NCI-H2196 treated with DMSO at 0.1 percent for 48 hours (cell line): ENCODE data around the gene UNC45A.
"Not testable (repeated sequence)": the region's sequence is repeated elsewhere in the genome, so short reads cannot be mapped to it uniquely, and the experiment has no call there.

Source experiments
- DNase-seq: peaks from one replicate; lab custom pipeline; 2025; ENCODE audit not compliant: unreplicated experiment; lab: John Stamatoyannopoulos, UW

UNC45A gene

GRCh38 chr15:90917569-90917968 lies 17.5 kb upstream of the UNC45A start:
- DNase-seq, result no peak

DNA sequence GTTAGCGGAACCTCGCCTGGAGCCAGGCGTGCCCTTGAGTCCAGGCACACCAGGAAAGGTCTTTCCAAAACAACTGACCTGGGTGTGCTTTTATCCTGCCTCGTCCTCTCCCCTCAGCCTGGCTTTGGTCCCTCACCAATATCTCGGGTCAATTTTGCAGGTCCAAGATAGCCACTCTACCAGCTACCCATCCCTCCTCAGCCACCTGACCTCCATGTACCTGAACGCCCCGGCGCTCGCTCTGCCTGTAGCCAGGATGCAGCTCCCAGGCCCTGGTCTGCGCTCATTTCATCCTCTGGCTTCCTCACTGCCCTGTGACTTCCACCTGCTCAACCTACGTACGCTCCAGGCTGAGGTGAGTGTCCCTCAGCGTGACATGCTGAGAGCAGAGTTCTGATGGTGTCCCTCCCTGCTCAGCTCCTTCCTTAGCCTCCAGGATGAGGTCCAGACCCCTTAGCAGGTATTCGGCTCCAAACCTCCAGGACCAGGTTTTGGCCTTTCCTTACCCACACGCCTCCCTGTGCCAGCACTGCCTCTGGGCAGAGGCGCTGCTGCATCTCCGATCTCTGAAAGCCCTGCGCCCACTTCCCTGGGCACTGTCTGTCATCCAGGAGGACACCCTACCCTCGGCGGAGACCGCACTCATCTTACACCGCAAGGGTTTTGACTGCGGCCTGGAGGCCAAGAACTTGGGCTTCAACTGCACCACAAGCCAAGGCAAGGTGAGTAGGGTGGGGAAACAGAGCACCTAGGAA lies 16.9 kb upstream of the UNC45A start:
- DNase-seq, result no peak

DNA sequence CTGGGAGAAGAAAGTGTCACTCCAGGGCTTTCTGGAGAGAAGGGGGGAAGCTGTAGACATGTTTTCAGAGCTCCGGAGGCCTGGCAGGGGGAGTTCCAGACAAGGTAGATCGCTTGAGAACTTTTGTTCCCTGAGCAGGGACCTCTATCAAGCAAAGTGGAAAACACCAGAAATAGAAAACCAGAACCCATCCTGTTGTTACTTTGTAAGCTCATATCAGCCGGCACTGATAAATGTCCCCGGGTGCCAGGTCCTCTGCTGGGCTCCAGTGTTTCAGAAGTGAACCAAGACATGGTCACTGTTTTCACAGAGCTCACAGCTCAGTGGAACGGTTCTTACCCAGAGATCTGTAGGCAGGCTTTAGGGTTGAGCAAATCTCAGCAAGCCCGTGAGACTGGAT lies 16.2 kb upstream of the UNC45A start:
- no peak for DNase-seq

GRCh38 chr15:90921887-90922286 lies 13.2 kb upstream of the UNC45A start:
- no peak for DNase-seq

GRCh38 chr15:90922712-90923322 lies 12.3 kb upstream of the UNC45A start:
- not testable (repeated sequence) for DNase-seq

- DNase-seq, result no peak
Measured at GRCh38 chr15:90924375-90924774, 10.7 kb upstream of the UNC45A start.

- DNase-seq, result not testable (repeated sequence)
Measured at GRCh38 chr15:90926766-90927165, 8.3 kb upstream of the UNC45A start.

- DNase-seq, result not testable (repeated sequence)
Measured at GRCh38 chr15:90928106-90928505, 7.0 kb upstream of the UNC45A start.

DNA sequence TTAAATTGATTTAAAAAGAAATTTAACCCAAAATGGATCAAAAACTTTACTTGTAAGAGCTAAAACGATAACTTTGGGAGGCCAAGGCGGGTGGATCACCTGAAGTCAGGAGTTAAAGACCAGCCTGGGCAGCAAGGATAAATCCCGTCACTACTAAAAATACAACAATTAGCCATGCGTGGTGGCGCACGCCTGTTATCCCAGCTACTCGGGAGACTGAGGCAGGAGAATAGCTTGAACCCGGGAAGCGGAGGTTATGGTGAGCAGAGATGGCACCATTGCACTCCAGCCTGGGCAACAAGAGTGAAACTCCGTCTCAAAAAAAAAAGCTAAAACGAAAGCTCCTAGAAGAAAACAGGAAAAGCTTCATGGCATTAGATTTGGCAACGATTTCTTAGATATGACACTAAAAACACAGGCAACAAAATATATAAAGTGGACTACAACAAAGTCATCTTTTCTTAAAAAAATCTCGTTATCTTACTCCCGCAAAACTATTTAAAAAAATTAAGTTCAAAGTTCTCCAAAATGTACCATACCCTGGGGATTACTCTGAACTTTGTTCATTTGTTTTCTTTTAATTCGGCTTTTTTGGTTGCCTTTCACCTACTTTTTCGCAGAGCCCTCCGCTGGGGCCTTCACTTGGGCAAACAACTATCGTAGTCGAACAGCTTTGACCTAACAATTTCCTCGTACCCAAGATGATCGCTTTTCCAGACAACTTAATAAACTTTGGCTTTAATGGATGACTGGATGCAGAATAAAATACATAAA lies 5.7 kb upstream of the UNC45A start:
- DNase-seq, result no peak

DNA sequence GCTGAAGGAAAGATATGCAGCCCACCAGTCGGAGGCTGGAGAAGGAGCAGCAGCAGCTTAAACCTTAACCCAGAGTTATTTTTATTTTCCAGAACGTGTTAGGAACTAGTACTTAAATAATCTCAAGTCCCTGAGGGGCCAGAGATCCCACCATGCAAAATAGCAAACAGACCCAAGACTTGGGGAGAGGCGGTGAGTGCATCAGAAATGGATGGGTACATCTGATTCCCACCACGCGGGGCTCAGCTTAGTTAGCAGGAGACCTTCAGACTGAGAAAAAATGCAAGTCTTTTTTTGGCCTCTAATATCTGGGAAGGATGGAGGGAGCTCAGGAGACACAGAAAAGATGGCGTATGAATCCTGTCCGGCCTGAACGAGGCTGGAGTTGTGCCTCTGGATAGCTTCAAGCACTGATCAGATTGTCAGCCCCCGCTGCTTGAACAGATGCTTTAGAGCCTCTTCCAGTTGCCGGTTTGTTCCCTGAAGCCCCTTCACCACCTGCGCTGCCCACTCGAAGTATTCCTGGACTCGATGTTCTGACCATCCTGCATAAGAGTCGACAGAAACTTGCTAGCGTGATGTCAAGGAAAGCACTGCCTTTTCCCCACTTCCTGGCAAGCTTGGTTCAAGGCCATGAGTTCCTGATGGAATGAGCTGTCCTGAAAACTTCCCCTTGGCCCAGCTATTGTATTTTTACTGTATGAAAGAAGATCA lies 4.1 kb upstream of the UNC45A start:
- no peak for DNase-seq

- no peak for DNase-seq
Measured at GRCh38 chr15:90931575-90931827, 3.6 kb upstream of the UNC45A start.

- peak; percentile 53 for DNase-seq
Measured at GRCh38 chr15:90931828-90932659, 3.0 kb upstream of the UNC45A start, which contains the start of gene HDDC3. HDDC3 (minus strand) TSS chr15:90932549; CDS start chr15:90932540, 9 bp downstream.

DNA sequence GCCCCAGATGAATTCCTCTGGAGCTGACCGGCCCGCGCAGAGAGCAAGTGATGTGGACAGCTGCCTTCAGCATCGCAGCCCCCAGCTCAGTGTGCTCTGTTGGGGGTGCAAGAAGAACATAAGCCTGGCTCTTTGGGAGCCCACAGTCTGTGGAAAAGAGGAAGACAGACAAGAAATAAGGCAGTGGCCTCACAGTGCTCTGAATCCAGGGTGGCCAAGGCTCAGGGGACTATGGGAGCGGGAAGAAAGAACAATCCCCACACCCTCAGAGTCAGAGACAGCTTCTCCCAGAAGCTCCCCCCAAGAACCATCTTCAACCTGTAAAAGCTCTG lies 2.5 kb upstream of the UNC45A start:
- DNase-seq, result no peak

- DNase-seq, result no peak
Measured at GRCh38 chr15:90933301-90933700, 1.8 kb upstream of the UNC45A start.

DNA sequence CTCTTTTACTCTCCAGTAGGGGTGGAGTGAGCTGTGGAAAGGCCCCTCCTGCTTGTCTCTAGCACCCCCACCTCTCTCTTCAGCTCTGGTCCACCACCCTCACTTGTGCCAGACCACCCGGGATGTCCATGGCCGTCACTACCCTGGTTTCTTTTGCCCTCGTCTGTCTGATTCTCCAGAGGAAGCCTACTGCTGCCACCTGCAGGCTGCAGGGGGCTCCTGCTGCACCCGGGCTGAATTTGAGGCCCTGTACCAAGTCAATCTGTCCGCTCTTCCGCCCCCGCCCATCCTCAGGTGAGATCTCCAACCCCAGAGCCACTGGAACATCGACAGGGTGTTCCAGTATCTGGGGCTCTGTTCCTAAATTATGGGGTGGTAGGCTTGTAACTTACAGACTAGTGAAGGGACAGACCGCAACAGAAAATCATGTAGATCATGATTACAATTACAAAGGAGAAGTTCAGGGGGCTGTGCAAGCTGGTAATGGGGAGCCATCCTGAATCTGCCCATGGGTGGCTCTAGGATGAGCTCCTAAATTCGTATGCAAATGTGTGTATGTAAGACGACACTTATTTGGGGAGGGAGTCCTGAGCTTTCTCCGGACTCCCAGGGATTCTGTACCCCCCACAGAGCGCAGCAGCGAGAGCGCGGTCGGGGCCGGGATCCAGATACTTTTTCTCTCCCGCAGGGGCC lies 683 bp upstream of the UNC45A start:
- peak; percentile 51 for DNase-seq

GRCh38 chr15:90936823-90937222 lies 1.7 kb downstream of the UNC45A start:
- no peak for DNase-seq

DNA sequence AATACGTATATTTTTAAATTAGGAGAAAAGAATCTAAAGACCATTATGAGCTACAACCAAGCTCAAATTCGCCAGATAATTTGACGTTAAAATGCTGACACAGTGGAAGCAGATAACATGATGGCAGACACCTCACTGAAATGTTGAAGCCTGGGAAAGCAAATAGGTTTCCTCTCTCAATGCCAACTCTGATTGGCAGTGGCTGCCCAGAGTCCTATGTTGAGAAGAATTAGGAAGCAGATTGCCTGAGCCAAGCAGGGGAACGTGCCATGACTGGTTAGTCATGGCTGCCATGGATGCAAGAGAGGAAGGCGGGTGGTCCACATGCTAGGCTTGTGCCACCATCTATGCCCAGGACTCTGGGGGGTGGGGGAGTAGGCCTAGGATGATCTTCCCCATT lies 3.2 kb downstream of the UNC45A start:
- no peak for DNase-seq

GRCh38 chr15:90939756-90940155 lies 4.7 kb downstream of the UNC45A start:
- no peak for DNase-seq

- no peak for DNase-seq
Measured at GRCh38 chr15:90941038-90941437, 6.0 kb downstream of the UNC45A start.
